ENCODE data around the gene DYNLL1.

- TF ChIP-seq CTCF (conservative IDR thresholded peaks at IDR 0.05 in 1 of 2, IDR thresholded peaks at IDR 0.05 in 1 of 2; ENCODE audit: low read depth in 1 of 2, low read length in 2 of 2) (no peak), EZH2 (IDR thresholded peaks at IDR 0.05; ENCODE audit: low read length, missing control alignments) (no peak)
Observed at GRCh38 chr12:120528861-120529525, 33.1 kb downstream of the DYNLL1 start, which contains the start of gene COQ5.

Data from fibroblast of lung (primary cell).